ENCODE measurements around the gene TK2. TPM values are rescaled to one million over a fixed set of nuclear protein-coding genes. Genes with fewer than 3 reads are reported as not detected.
"Not testable (repeated sequence)": the region's sequence is repeated elsewhere in the genome, so short reads cannot be mapped to it uniquely, and the experiment has no call there.

The TK2 gene
- total RNA-seq, 4 donors from 2014 or later = 15.7 to 20.6 (median 16.6) TPM

GRCh38 chr16:66568355-66568754 lies 18.4 kb upstream of the TK2 start:
- in situ Hi-C loops (cut with MboI; ENCODE audit: low pct_ligation_motif_present in 1 of 4, low pct_unique_long_range_greater_than_20kb in 1 of 4, low sequenced_read_pairs in 3 of 4) = no loop called here

GRCh38 chr16:66567270-66567669 lies 17.3 kb upstream of the TK2 start:
- WGBS, 2 donors (ENCODE audit: low coverage in 1 of 2) = 98 to 100% methylated on average over 3 of the region's 3 CpGs
- in situ Hi-C loops (cut with MboI; ENCODE audit: low pct_ligation_motif_present in 1 of 4, low pct_unique_long_range_greater_than_20kb in 1 of 4, low sequenced_read_pairs in 3 of 4); H3K27ac ChIP-seq; intact Hi-C loops (cut with DNase I; ENCODE audit: low total_unique reads); H3K27me3 ChIP-seq; DNase-seq; H3K9me3 ChIP-seq; H3K4me3 ChIP-seq: not testable (repeated sequence)
- Histone ChIP-seq H3K4me1 (peaks cover 0 to 11% (median 5%) of the 10 kb centered on the region in 4 donors), H3K36me3 (peaks cover 0 to 27% (median 5%) of the 10 kb centered on the region in 4 donors)

More at GRCh38 chr16:66568355-66568754, 18.4 kb upstream of the TK2 start:
- Histone ChIP-seq H3K4me1 (peaks cover 0 to 11% (median 5%) of the 10 kb centered on the region in 4 donors), H3K9me3 (no peaks in the 10 kb centered on the region), H3K36me3 (peaks cover 0 to 27% (median 5%) of the 10 kb centered on the region in 4 donors), H3K27me3 (no peaks in the 10 kb centered on the region), H3K27ac (no peak overlapping the region), H3K4me3 (no peak overlapping the region)
- DNase-seq = no peak
- intact Hi-C loops (cut with DNase I; ENCODE audit: low total_unique reads) = no loop called here
- 95 to 100% methylated on average over 1 to 2 of the region's 2 CpGs for WGBS, 2 donors (ENCODE audit: low coverage in 1 of 2)
- no peak for TF ChIP-seq POLR2A (IDR thresholded peaks at IDR 0.05)
- TF ChIP-seq, protein P1, sequence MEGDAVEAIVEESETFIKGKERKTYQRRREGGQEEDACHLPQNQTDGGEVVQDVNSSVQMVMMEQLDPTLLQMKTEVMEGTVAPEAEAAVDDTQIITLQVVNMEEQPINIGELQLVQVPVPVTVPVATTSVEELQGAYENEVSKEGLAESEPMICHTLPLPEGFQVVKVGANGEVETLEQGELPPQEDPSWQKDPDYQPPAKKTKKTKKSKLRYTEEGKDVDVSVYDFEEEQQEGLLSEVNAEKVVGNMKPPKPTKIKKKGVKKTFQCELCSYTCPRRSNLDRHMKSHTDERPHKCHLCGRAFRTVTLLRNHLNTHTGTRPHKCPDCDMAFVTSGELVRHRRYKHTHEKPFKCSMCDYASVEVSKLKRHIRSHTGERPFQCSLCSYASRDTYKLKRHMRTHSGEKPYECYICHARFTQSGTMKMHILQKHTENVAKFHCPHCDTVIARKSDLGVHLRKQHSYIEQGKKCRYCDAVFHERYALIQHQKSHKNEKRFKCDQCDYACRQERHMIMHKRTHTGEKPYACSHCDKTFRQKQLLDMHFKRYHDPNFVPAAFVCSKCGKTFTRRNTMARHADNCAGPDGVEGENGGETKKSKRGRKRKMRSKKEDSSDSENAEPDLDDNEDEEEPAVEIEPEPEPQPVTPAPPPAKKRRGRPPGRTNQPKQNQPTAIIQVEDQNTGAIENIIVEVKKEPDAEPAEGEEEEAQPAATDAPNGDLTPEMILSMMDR (IDR thresholded peaks at IDR 0.05) = no peak
- no peak for TF ChIP-seq EP300 (IDR thresholded peaks at IDR 0.05; ENCODE audit: low read depth)
- no peak for TF ChIP-seq POLR2AphosphoS5 (IDR thresholded peaks at IDR 0.05)

DNA sequence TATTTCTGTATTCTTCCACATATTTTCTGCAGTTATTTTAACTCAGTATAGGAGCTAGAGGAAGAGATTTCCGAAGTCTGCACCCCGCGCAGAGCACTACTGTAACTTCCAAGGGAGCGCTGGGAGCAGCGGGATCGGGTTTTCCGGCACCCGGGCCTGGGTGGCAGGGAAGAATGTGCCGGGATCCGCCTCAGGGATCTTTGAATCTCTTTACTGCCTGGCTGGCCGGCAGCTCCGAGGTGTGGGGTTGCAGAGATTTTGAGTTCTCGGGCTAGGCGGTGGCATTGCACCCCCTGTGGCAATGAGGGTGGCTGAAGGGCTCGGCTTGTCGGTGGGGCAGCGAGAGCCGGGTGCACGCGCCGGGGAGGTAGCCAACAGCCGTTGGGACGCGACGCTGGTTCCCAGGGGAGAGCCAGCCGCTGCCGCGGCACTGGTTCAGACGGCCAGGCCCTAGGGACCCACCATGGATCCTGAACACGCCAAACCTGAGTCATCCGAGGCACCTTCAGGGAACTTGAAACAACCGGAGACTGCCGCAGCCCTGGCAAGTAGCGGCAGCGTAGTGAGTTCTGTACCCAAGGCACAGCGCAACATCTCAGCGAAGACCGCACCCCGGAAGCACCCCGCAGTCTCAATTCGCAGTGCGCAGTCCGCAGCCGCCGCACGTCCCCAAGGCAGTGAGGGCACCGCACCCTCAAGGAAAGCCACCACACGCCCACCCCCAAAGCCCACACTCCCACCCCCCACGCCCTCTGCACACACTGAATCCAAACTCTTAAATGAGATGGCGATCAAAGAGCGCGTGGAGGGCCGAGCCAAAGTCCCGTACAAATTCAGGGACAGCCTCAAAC lies 16.4 kb upstream of the TK2 start, which contains the start of gene CMTM1:
TSS of gene CMTM1 (plus strand) at position 389 of the 851 bp plus-strand sequence. CDS start at position 464, 75 bp downstream.
- no peak within 1 kb of the TSS for H3K27ac ChIP-seq
- no peak for DNase-seq
- H3K4me1 ChIP-seq = peaks cover 0 to 11% (median 5%) of the 10 kb centered on the region in 4 donors
- no peaks in the 10 kb centered on the region for H3K9me3 ChIP-seq
- WGBS, 2 donors (ENCODE audit: low coverage in 1 of 2) = 92 to 98% methylated on average over 9 to 54 of the region's 54 CpGs
- H3K27me3 ChIP-seq = no peaks in the 10 kb centered on the region
- H3K4me3 ChIP-seq = no peak within 1 kb of the TSS
- H3K36me3 ChIP-seq = peaks cover 0 to 27% (median 5%) of the 10 kb centered on the region in 4 donors
- in situ Hi-C loops (cut with MboI; ENCODE audit: low pct_ligation_motif_present in 1 of 4, low pct_unique_long_range_greater_than_20kb in 1 of 4, low sequenced_read_pairs in 3 of 4) = no loop called here
- intact Hi-C loops (cut with DNase I; ENCODE audit: low total_unique reads) = no loop called here
- TF ChIP-seq, protein P1 (IDR thresholded peaks at IDR 0.05) = no peak
- TF ChIP-seq POLR2AphosphoS5 (IDR thresholded peaks at IDR 0.05) (no peak), EP300 (IDR thresholded peaks at IDR 0.05; ENCODE audit: low read depth) (no peak), POLR2A (IDR thresholded peaks at IDR 0.05) (no peak)

- in situ Hi-C loops (cut with MboI; ENCODE audit: low pct_ligation_motif_present in 1 of 4, low pct_unique_long_range_greater_than_20kb in 1 of 4, low sequenced_read_pairs in 3 of 4) = no loop called here
- H3K36me3 ChIP-seq = peaks cover 0 to 27% (median 5%) of the 10 kb centered on the region in 4 donors
- 92 to 100% methylated on average over 1 to 2 of the region's 2 CpGs for WGBS, 2 donors (ENCODE audit: low coverage in 1 of 2)
These were observed 13.8 kb upstream of the TK2 start for GRCh38 chr16:66563574-66564334.

GRCh38 chr16:66562986-66563385 lies 13.1 kb upstream of the TK2 start:
- Histone ChIP-seq H3K27me3 (no peaks in the 10 kb centered on the region), H3K9me3 (no peaks in the 10 kb centered on the region), H3K27ac (no peak overlapping the region), H3K4me3 (no peak overlapping the region), H3K36me3 (peaks cover 0 to 32% (median 5%) of the 10 kb centered on the region in 4 donors), H3K4me1 (no peaks in the 10 kb centered on the region)
- WGBS, 2 donors (ENCODE audit: low coverage in 1 of 2) = 86 to 92% methylated on average over 2 of the region's 2 CpGs
- TF ChIP-seq, protein P1 (IDR thresholded peaks at IDR 0.05) = no peak
- TF ChIP-seq EP300 (IDR thresholded peaks at IDR 0.05; ENCODE audit: low read depth) = no peak
- intact Hi-C loops (cut with DNase I; ENCODE audit: low total_unique reads) (no loop called here), in situ Hi-C loops (cut with MboI; ENCODE audit: low pct_ligation_motif_present in 1 of 4, low pct_unique_long_range_greater_than_20kb in 1 of 4, low sequenced_read_pairs in 3 of 4) (no loop called here)
- DNase-seq = no peak

More at GRCh38 chr16:66563574-66564334, 13.8 kb upstream of the TK2 start:
- H3K9me3 ChIP-seq = no peaks in the 10 kb centered on the region
- H3K4me3 ChIP-seq = no peak overlapping the region
- no peak for DNase-seq
- H3K27me3 ChIP-seq = no peaks in the 10 kb centered on the region
- no peak overlapping the region for H3K27ac ChIP-seq
- intact Hi-C loops (cut with DNase I; ENCODE audit: low total_unique reads) = no loop called here
- H3K4me1 ChIP-seq = no peaks in the 10 kb centered on the region
- TF ChIP-seq POLR2A (IDR thresholded peaks at IDR 0.05) (no peak), EP300 (IDR thresholded peaks at IDR 0.05; ENCODE audit: low read depth) (no peak)

Measured in transverse colon (tissue), 4 donors.